Right atrium auricular region (tissue), 2 donors: ENCODE results near the gene ELP1. TPM values are rescaled to one million over a fixed set of nuclear protein-coding genes. Genes with fewer than 3 reads are reported as not detected.

Experiments used
- DNase-seq: peaks from one replicate; pipeline ENCODE4 v3.0.0-alpha.2; 2019; ENCODE audit warnings: low spot score
- H3K27ac ChIP-seq, 2 donors: fragments of 200-600 bp; sonication (generic); 1 replicate in 1 of 2; 2 replicates in 1 of 2; pipeline ENCODE4 v1.5.1; 2016 to 2019
- H3K27me3 ChIP-seq, 2 donors: fragments of 200-600 bp; sonication (generic); one replicate each; pipeline versions ENCODE4 v1.5.1 to v1.6.0; 2017 to 2019
- H3K36me3 ChIP-seq: fragments of 200-600 bp; sonication (generic); one replicate; pipeline ENCODE4 v1.5.1; 2016
- H3K4me1 ChIP-seq, 2 donors: fragments of 200-600 bp; sonication (generic); one replicate each; pipeline versions ENCODE4 v1.5.1 to v1.6.0; 2017 to 2019
- H3K4me3 ChIP-seq, 2 donors: fragments of 200-600 bp; sonication (generic); 1 replicate in 1 of 2; 2 replicates in 1 of 2; pipeline ENCODE4 v1.5.1; 2017 to 2019; ENCODE audit warnings: mild to moderate bottlenecking in 1 of 2, moderate library complexity in 1 of 2
- H3K9me3 ChIP-seq, 2 donors: fragments of 200-600 bp; sonication (generic); one replicate each; pipeline ENCODE4 v1.5.1; 2019
- CTCF ChIP-seq, 2 donors: fragments of 200-600 bp; sonication (generic); IDR thresholded peaks; one replicate each; pipeline ENCODE4 v1.5.1; 2019; ENCODE audit warnings: antibody characterized with exemption in 2 of 2
- total RNA-seq, 2 donors: library from RNA; depleted of rRNA; stranded (reverse); fragments of >200 nt; gene quantifications; one replicate each; pipeline ENCODE4 v1.1.0, GENCODE V29; 2016

ELP1 gene
- total RNA-seq, 2 donors from 2014 or later: 14.7 to 22.1 TPM

DNA sequence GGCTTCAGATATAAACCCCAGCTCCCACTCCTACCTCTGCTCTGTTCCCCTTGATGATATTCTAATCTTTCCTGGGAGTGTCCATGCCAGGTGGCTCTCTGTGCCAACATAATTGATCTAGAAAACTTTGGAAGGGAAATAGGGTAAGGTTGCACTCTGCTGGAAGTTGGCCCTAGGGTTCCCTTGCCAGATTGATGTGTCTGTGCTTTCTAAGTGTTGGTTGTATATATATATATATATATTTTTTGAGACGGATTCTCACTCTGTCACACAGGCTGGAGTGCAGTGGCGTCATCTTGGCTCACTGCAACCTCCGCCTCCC, 101.8 kb downstream of the ELP1 start:
- Histone ChIP-seq H3K27me3 (no peaks in the 10 kb centered on the region), H3K4me3 (no peak overlapping the region), H3K9me3 (no peaks in the 10 kb centered on the region), H3K27ac (no peak overlapping the region), H3K36me3 (no peaks in the 10 kb centered on the region), H3K4me1 (no peaks in the 10 kb centered on the region)
- no peak for TF ChIP-seq CTCF (IDR thresholded peaks at IDR 0.05)
- DNase-seq: no peak

DNA sequence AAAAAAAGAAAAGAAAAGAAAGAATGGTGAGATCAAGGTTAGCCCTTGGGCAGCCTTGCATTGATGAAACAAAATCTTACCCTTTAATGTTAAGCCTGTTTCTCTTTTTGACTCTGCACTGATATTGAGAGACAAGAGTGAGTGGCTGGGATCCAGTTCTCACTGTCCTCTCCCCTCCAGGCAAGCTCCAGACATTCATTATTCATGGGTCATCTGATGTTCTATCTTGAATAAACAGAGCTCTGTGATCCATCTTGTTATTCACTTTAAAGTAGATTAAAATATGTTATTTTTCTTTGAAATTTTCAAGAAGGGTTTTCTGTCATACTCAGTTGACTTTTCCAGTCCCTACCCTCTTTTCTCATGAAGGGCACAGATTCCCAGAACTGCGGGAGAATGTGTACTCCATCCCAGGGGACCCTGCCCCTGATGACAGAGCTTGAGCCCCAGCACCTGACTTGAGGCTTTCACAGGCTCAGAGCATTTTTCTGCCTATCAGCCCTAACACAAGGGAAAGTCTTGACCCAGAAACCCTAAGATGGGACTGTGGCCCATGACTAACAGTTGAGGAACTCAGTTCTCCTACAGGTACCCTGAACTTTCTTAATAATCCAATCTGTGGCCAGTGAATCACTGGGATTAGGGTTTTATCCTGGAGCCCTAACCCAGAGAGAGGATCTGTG, 102.3 kb downstream of the ELP1 start:
- no peak for DNase-seq
- H3K27ac ChIP-seq: no peak overlapping the region
- no peaks in the 10 kb centered on the region for H3K9me3 ChIP-seq
- no peaks in the 10 kb centered on the region for H3K36me3 ChIP-seq
- no peak overlapping the region for H3K4me3 ChIP-seq
- no peaks in the 10 kb centered on the region for H3K27me3 ChIP-seq
- no peak for TF ChIP-seq CTCF (IDR thresholded peaks at IDR 0.05)
- H3K4me1 ChIP-seq: no peaks in the 10 kb centered on the region

GRCh38 chr9:108830272-108830671, 103.7 kb downstream of the ELP1 start:
- H3K4me3 ChIP-seq: no peak overlapping the region
- H3K36me3 ChIP-seq: no peaks in the 10 kb centered on the region
- no peak for TF ChIP-seq CTCF (IDR thresholded peaks at IDR 0.05)
- no peaks in the 10 kb centered on the region for H3K9me3 ChIP-seq
- H3K4me1 ChIP-seq: no peaks in the 10 kb centered on the region
- no peak for DNase-seq
- H3K27ac ChIP-seq: no peak overlapping the region
- H3K27me3 ChIP-seq: no peaks in the 10 kb centered on the region

- DNase-seq: no peak
- H3K9me3 ChIP-seq: peaks cover 0 to 5% of the 10 kb centered on the region in 2 donors
- no peak overlapping the region for H3K27ac ChIP-seq
- H3K36me3 ChIP-seq: no peaks in the 10 kb centered on the region
- no peaks in the 10 kb centered on the region for H3K4me1 ChIP-seq
- no peak for TF ChIP-seq CTCF (IDR thresholded peaks at IDR 0.05)
- no peak overlapping the region for H3K4me3 ChIP-seq
- no peaks in the 10 kb centered on the region for H3K27me3 ChIP-seq
These were observed 110.1 kb downstream of the ELP1 start for GRCh38 chr9:108823829-108824228.

Other genes with a start within 250 kb of the ELP1 start
- gene ACTL7B, start 78.1 kb downstream of the ELP1 start, total RNA-seq: not detected
- gene ACTL7A, start 71.9 kb downstream of the ELP1 start, total RNA-seq: not detected
- gene ABITRAM, start 276 bp upstream of the ELP1 start, total RNA-seq: 1 to 10 TPM; 6.1 to 7.3 TPM
- 100 to 1,000 TPM in 1 of 2 donors, 10 to 100 TPM in 1; 98.9 to 120 TPM for gene CTNNAL1, start 79.4 kb upstream of the ELP1 start, total RNA-seq
- 10 to 100 TPM; 89.0 to 95.1 TPM for gene TMEM245, start 185.8 kb upstream of the ELP1 start, total RNA-seq
- gene FRRS1L, start 233.1 kb upstream of the ELP1 start, total RNA-seq: 1 to 10 TPM; 4.3 to 7.5 TPM